PC-3 (cell line): ENCODE measurements around the gene UBR3. TPM values are rescaled to one million over a fixed set of nuclear protein-coding genes. Genes with fewer than 3 reads are reported as not detected.

Experiments used
- ATAC-seq: fragments of 200-7000 bp; cut with Tn5 transposase; 2 replicates; pipeline ENCODE4 v1.9.1; 2020; ENCODE audit warnings: mild to moderate bottlenecking, moderate library complexity
- BruUV-seq: library from RNA; stranded (reverse); fragments of 400-500 nt; replicated peaks from 2 replicates; lab custom pipeline; 2021; lab: Mats Ljungman, UMichigan
- CTCF ChIA-PET: fragments of 300-600 bp; sonication (Branson Sonifier 250); formaldehyde crosslinking; loops from one replicate; lab custom pipeline; 2022; ENCODE audit warnings: antibody characterized with exemption; lab: Charles Lee
- POLR2A ChIA-PET: fragments of 300-600 bp; sonication (Branson Sonifier 250); formaldehyde crosslinking; loops from one replicate; lab custom pipeline; 2022; ENCODE audit warnings: antibody characterized with exemption; ENCODE audit not compliant: unreplicated experiment; lab: Charles Lee
- DNase-seq: peaks from one replicate; pipeline ENCODE4 v3.0.0-alpha.2; 2015
- H2AFZ ChIP-seq: fragments of 300-600 bp; sonication (generic); 2 replicates; pipeline ENCODE4 v1.6.0; 2016; ENCODE audit warnings: antibody characterized with exemption, low read length
- H3F3A ChIP-seq: fragments of 300-600 bp; sonication (generic); one replicate; pipeline ENCODE4 v1.6.0; 2017; ENCODE audit warnings: antibody characterized with exemption, low read length, control low read depth, mild to moderate bottlenecking; ENCODE audit not compliant: unreplicated experiment
- H3K27ac ChIP-seq: fragments of 300-600 bp; sonication (generic); 2 replicates; pipeline ENCODE4 v1.5.1; 2016; ENCODE audit warnings: mild to moderate bottlenecking, low read length
- H3K27me3 ChIP-seq: fragments of 300-600 bp; sonication (generic); 2 replicates; pipeline ENCODE4 v1.6.1; 2016; ENCODE audit warnings: low read length, mixed read lengths
- H3K36me3 ChIP-seq: fragments of 300-600 bp; sonication (generic); 2 replicates; pipeline ENCODE4 v1.6.1; 2016; ENCODE audit warnings: low read depth, mixed run types, low read length, mixed read lengths
- H3K4me1 ChIP-seq: fragments of 300-600 bp; sonication (generic); 2 replicates; pipeline ENCODE4 v1.5.1; 2016; ENCODE audit warnings: low read length; ENCODE audit not compliant: insufficient read depth
- H3K4me2 ChIP-seq: fragments of 300-600 bp; sonication (generic); 2 replicates; pipeline ENCODE4 v1.6.0; 2016; ENCODE audit warnings: low read length
- H3K4me3 ChIP-seq: fragments of 300-600 bp; sonication (generic); 2 replicates; pipeline ENCODE4 v1.5.1; 2016; ENCODE audit warnings: mild to moderate bottlenecking, low read length, mixed read lengths
- H3K79me2 ChIP-seq: fragments of 300-600 bp; sonication (generic); 2 replicates; pipeline ENCODE4 v1.6.1; 2017; ENCODE audit warnings: low read length, mixed read lengths
- H3K9ac ChIP-seq: fragments of 300-600 bp; sonication (generic); 2 replicates; pipeline ENCODE4 v1.6.0; 2016; ENCODE audit warnings: mild to moderate bottlenecking, low read length
- H3K9me2 ChIP-seq: fragments of 300-600 bp; sonication (generic); replicated peaks from 2 replicates; pipeline ENCODE4 v1.6.1; 2016; ENCODE audit warnings: mixed run types, low read length, mixed read lengths
- H3K9me3 ChIP-seq: fragments of 300-600 bp; sonication (generic); 2 replicates; pipeline ENCODE4 v1.6.1; 2016; ENCODE audit warnings: low read length, mixed read lengths
- H4K20me1 ChIP-seq: fragments of 300-600 bp; sonication (generic); 2 replicates; pipeline ENCODE4 v1.6.1; 2016; ENCODE audit warnings: low read length, mixed read lengths
- EZH2 ChIP-seq: fragments of 300-600 bp; sonication (generic); IDR thresholded peaks from one replicate; pipeline ENCODE4 v1.6.1; 2017; ENCODE audit warnings: antibody characterized with exemption, mild to moderate bottlenecking, low read length; ENCODE audit not compliant: unreplicated experiment
- EZH2phosphoT487 ChIP-seq: fragments of 300-600 bp; sonication (generic); IDR thresholded peaks from 2 replicates; pipeline ENCODE4 v1.6.1; 2018; ENCODE audit warnings: mild to moderate bottlenecking, antibody characterized with exemption, low read length, borderline replicate concordance
- intact Hi-C: fragments of 100-400 bp; cut with micrococcal nuclease; formaldehyde crosslinking; loops from 2 replicates; pipeline ENCODE4 v1.9.0; 2023
- total RNA-seq: library from RNA; depleted of rRNA; stranded (reverse); fragments of >200 nt; gene quantifications from 2 replicates; pipeline ENCODE4 v1.2.3, GENCODE V29; 2014
- TF ChIP-seq, protein P1 (sequence below): fragments of 300-600 bp; sonication (generic); conservative IDR thresholded peaks from 2 replicates; pipeline ENCODE4 v1.5.1; 2017; ENCODE audit warnings: antibody characterized with exemption, low read depth, mild to moderate bottlenecking, low read length

Gene UBR3
- total RNA-seq, 1 experiment from 2014 or later: 30.9 TPM

DNA sequence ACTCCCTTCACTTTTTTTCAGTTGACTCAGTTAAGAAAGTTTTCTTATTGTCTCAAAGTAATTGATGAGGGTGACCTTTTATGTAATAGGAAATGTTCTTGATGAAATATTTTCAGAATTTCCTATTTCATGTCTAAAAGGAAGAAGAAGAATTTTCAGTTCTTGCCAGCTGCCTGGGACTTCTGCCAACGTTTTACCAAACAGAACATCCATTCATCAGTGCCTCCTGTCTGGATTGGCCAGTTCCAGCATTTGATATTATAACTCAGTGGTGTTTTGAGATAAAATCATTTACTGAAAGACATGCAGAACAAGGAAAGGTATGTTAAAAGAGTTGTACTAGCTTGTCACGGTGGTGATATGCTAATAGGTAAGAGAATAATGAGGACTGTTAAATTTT, 246.0 kb downstream of the UBR3 start:
- Histone ChIP-seq H3K9me3 (no peaks in the 10 kb centered on the region), H3K9me2 (no peaks in the 10 kb centered on the region), H3F3A (no peaks in the 10 kb centered on the region), H3K4me1 (peaks cover 15% of the 10 kb centered on the region; the same call in 1 of the 2 replicates), H3K4me3 (no peak overlapping the region), H3K27me3 (no peaks in the 10 kb centered on the region), H3K36me3 (peaks cover 9% of the 10 kb centered on the region), H3K79me2 (no peaks in the 10 kb centered on the region), H3K9ac (no peak overlapping the region), H3K27ac (no peak overlapping the region), H3K4me2 (0 out of 2 replicates have a peak overlapping the region, but pooled peaks have one; percentile 3), H4K20me1 (no peaks in the 10 kb centered on the region), H2AFZ (no peak overlapping the region)
- CTCF ChIA-PET: no interaction called here
- peak; percentile 73 for ATAC-seq
- POLR2A ChIA-PET: no interaction called here
- BruUV-seq: no TSS peak
- intact Hi-C loops: no loop called here
- TF ChIP-seq, protein P1, sequence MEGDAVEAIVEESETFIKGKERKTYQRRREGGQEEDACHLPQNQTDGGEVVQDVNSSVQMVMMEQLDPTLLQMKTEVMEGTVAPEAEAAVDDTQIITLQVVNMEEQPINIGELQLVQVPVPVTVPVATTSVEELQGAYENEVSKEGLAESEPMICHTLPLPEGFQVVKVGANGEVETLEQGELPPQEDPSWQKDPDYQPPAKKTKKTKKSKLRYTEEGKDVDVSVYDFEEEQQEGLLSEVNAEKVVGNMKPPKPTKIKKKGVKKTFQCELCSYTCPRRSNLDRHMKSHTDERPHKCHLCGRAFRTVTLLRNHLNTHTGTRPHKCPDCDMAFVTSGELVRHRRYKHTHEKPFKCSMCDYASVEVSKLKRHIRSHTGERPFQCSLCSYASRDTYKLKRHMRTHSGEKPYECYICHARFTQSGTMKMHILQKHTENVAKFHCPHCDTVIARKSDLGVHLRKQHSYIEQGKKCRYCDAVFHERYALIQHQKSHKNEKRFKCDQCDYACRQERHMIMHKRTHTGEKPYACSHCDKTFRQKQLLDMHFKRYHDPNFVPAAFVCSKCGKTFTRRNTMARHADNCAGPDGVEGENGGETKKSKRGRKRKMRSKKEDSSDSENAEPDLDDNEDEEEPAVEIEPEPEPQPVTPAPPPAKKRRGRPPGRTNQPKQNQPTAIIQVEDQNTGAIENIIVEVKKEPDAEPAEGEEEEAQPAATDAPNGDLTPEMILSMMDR: no peak
- TF ChIP-seq EZH2phosphoT487 (no peak), EZH2 (no peak)
- DNase-seq: peak; percentile 58

DNA sequence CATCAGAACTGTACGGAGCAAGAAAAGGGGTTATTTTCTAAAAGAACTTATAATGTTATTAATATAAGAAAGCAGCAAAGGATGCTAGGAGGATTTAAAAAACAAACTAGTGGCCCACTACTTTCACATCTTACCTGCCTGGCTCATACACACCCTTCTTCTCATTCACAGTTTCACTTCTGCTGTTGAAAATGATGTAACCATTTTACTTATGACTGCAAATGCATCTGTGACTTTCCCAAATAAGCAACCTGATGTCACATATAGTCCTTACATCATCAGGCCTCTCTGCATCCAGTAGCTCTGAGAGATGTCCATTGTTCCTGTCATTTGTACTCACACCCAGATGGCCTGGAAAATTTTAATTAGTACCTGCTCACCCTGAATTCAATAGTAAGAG, 248.9 kb downstream of the UBR3 start:
- Histone ChIP-seq H3K36me3 (peaks cover 3% of the 10 kb centered on the region; the same call in 1 of the 2 replicates), H4K20me1 (no peaks in the 10 kb centered on the region), H3K9me3 (no peaks in the 10 kb centered on the region), H3K4me2 (no peak overlapping the region), H3K9ac (no peak overlapping the region), H3F3A (no peaks in the 10 kb centered on the region), H3K4me1 (peaks cover 15% of the 10 kb centered on the region; the same call in 1 of the 2 replicates), H3K4me3 (no peak overlapping the region), H2AFZ (no peak overlapping the region), H3K79me2 (no peaks in the 10 kb centered on the region), H3K9me2 (no peaks in the 10 kb centered on the region), H3K27ac (no peak overlapping the region), H3K27me3 (no peaks in the 10 kb centered on the region)
- ATAC-seq: no peak
- TF ChIP-seq EZH2phosphoT487 (no peak), EZH2 (no peak)
- TF ChIP-seq, protein P1: no peak
- ChIA-PET CTCF (no interaction called here), POLR2A (no interaction called here)
- DNase-seq: no peak
- intact Hi-C loops: no loop called here
- no TSS peak for BruUV-seq

DNA sequence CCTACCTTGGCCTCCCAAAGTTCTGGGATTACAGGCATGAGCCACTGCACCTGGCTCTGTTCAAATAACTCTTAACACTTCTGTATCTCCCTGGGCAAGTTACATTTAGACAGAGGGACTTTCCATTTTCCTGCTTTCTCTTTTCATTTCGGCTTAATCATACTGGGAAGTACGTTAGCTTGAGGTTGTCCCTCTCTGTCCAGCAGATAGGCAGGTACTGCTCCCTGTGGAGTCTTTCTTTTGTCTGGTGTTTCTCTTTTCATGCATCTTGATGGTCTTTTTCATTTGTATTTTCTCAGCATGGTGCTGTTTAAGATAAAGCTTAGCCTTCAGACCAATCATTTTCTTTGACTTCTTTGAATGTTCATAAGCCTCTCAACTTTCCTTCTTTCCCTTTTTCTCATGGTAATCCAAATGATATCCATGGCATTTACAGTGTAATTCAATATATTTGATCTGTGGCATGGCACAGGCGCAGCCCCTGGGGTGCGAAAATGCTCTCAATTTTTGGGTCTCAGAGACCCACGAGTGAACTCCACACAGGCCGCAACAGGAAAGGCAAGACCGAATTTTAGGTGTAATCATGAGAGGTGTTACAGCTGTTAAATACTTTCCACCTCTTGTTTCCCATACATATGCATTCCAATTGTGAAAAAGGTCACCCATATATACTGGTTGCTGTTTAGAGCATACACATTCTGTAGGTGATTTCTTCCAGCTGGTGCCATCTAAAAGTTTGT, 250.7 kb downstream of the UBR3 start:
- Histone ChIP-seq H3K27me3 (no peaks in the 10 kb centered on the region), H3K9me3 (no peaks in the 10 kb centered on the region), H3K36me3 (peaks cover 8% of the 10 kb centered on the region; the same call in 1 of the 2 replicates), H2AFZ (no peak overlapping the region), H3K4me1 (peaks cover 11% of the 10 kb centered on the region; the same call in 1 of the 2 replicates), H3K9ac (no peak overlapping the region), H3K9me2 (no peaks in the 10 kb centered on the region), H4K20me1 (no peaks in the 10 kb centered on the region), H3F3A (no peaks in the 10 kb centered on the region), H3K4me3 (no peak overlapping the region), H3K4me2 (no peak overlapping the region), H3K27ac (no peak overlapping the region), H3K79me2 (no peaks in the 10 kb centered on the region)
- intact Hi-C loops: no loop called here
- ATAC-seq (no peak), DNase-seq (no peak)
- ChIA-PET CTCF (no interaction called here), POLR2A (interaction anchor here (0.5 kb wide), 1 partner anchor 247 kb away, joined by 3 read pairs; no protein-coding TSS in a partner anchor)
- TF ChIP-seq EZH2phosphoT487 (no peak), EZH2 (no peak)
- TF ChIP-seq, protein P1: no peak
- no TSS peak for BruUV-seq
